GM19463 (cell line): ENCODE data around the gene TOPORS.
A peak's percentile ranks its signal among the peaks of the same experiment; 100 is the strongest.
"Not testable (repeated sequence)": the region's sequence is repeated elsewhere in the genome, so short reads cannot be mapped to it uniquely, and the experiment has no call there.

Experiments
- ATAC-seq: cut with Tn5 transposase; IDR thresholded peaks from one replicate; pipeline ENCODE4 v1.9.1; 2021; ENCODE audit warnings: mild to moderate bottlenecking, moderate library complexity; ENCODE audit not compliant: unreplicated experiment

The TOPORS gene

DNA sequence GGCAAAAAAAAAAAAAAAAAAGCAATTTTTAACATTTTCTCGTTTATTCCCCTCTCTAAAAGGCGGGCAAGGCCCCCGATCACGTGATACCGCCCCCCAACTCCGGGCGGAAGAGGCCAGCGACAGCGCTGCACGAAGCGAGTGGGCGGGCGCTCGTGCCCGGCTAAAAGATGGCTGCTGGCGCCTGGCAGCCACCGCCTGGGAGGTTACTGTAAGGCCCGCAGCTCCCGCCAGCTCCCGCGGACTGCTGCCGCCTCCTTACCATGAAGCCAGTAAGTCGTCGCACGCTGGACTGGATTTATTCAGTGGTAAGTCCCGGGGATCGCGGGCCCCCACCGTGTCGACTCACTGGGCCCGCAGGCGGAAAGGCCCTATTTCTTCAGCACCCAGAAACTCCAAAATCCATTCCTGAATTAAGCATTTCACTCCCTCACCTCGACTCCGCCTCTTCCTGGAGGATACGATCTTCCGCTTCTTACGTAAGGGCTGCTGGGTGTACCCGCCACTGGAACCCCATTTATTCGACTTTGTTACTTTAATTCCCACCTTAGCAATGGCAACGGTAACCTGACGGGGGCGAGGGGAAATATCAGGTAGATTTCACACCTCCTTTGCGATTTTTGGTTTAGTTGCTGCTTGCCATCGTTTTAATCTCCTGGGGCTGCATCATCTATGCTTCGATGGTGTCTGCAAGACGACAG, at the start of gene TOPORS, which contains the start of gene SMIM27:
TSS of gene TOPORS (minus strand) at position 415 of the 701 bp plus-strand sequence. CDS start at position 265, 150 bp downstream.
TSS of gene SMIM27 (plus strand) at position 156 of the 701 bp plus-strand sequence. CDS start at position 264, 108 bp downstream.
- peak; percentile 76 for ATAC-seq

DNA sequence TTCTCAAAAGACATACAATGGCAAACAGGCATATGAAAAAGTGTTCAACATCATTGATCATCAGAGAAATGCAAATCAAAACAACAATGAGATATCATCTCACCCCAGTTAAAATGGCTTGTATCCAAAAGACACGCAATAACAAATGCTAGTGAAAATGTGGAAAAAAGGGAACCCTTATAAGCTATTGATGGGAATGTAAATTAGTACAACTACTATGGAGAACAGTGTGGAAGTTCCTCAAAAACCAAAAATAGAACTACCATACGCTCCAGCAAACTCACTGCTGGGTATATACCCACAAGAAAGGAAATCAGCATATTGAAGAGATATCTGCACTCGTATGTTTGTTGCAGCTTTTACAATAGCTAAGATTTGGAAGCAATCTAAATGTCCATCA, 46.6 kb upstream of the TOPORS start:
- ATAC-seq: not testable (repeated sequence)

DNA sequence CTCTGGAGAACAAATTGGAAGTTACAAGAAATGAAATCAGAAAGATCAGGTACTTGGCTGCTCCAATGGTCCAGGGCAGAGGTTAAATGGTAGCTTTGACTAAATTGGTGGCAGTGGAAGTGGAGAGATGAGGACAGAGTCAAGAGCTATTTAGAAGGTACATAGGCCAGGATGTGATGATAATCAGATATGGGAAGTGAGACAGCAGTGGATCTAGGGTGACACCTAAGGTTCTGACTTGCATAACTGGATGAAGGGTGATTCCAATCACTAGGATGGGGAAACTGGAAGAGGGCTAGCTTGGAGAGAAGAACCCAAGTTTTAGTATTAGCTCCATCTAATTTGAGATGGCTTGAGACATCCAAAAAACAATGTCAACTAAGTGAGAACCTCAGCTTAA, 44.5 kb upstream of the TOPORS start:
- no peak for ATAC-seq

DNA sequence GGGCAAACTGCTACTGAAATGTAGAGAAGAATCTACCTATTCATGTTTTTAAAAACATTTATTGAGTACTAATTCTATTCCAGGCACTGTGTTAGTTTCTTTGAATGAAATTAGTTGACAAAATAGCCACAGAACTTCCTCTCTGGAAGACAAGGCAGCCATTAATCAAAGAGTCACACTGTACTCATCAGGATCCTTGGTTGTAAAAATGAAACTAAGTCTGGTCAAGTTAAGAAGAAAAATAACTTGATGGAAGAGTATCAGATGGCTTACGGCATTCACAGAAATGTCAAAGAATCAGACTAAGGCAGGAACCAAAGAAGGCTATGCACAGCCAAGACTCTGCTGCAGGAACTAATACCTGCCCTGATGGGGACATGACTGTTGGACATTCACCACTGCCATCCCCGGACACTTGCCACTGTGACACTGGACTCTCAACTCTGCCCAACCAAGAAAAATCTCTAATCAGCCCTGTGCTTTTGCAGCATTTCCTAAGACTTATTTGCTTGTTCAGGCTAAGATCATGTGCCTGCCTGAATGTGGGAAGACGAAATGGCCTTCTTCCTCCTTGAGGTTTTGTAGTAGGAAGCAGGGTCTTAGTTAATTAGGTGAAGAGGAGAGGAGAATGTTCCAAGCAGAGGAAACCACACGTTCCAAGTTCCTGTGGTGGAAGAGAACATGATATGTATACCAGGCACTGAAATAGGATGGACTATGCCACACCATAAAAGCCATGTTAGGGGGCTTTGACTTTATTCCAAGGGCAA, 43.9 kb upstream of the TOPORS start:
- no peak for ATAC-seq

DNA sequence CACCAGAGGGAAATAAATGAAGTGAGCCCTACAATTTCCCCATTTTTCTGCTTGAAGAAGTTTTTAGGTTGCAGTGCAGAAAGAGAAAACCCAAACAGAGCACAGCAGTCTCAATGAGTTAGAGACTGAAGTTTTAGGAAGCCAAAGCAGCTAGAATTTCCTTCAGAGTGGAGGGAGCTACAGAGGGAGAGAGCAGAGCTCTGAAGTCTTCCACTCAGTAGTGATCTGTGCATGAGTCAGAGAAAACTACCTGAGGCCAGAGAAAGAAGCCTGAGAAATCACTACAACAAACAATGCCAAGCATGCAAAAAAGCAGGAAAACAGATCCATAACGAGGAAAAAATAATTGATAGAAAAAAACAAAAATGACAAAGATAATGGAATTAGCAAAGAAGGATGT, 38.5 kb upstream of the TOPORS start:
- no peak for ATAC-seq

DNA sequence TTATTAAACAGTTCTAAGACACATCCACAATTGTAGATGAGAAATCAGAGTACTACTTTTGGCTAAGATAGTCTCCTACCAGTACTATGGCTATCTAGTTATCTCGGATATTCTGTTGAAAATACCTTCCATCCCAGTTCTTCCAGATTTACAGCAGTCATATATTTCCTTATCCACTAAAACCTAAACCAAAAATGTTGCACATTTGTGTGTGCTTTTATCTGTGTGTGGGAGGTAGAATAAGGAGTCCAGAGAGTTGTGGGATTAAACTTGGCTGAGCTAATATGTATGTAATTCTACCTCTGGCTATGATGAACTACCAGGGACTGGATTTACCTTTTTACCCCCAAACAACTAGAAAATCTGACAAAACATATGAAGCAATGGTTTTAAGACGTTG, 38.1 kb upstream of the TOPORS start:
- ATAC-seq: no peak

DNA sequence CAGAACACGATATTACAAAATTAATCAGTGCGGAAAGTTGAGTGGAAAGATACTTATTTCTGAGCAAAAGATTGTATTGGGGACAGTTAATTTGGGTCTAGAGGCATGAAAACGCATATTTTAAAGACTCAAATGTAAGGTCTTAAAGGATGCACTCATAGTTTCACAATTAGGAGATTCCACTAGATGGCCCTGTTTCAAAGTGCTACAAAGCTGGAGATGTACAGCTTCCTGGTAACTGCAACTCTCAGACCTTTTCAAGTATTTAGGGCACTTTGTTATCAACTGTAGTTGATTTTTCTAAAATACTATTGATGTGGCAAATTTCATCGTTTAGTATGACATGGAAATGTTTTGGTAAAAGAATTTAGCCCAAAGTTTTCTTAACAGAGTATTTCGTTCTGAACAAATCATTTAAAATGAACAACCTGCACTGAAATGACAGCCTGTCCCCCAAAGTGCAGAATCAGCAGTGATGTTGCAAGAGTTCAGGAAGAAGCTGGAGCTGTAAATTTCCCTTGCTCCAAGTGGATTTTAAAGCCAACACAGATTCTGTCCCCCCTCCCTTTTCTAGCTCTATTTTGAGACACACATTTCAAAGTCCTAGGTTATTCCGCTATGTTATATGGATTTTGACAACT, 36.8 kb upstream of the TOPORS start:
- ATAC-seq: peak; percentile 42

DNA sequence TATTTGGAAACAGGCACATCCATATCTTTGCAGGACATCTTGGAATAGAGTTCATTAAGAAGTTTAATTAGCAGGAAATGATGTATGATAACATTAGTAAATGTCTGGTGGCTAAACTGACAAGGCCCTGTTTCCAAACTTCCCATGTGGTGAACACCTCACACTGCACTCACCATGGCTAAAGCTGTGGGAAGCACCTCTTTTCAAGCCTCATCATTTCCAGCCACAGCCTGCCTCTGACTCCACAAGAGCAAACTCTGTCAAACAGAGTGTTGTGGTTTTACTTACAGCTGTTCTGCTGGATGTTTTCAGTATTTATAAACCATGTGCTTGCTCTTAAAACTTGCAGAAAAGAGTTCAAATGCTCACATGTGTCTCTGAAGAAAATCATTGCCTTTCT, 35.5 kb upstream of the TOPORS start:
- ATAC-seq: peak; percentile 80

DNA sequence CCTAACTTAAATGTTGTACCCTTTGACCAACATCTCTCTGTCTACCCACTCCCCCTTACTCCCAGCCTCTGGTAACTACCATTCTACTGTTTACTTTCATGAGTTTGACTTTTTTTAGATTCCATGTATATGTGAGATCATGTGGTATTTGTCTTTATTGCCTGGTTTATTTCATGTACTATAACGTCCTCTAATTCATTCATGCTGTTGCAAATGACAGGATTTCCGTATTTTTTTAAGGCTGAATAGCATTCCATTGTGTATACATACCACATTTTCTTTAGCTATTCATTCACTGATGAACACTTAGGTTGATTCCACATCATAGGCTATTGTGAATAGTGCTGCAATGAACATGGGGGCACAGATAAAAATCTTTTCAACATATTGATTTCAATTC, 32.4 kb upstream of the TOPORS start:
- no peak for ATAC-seq

DNA sequence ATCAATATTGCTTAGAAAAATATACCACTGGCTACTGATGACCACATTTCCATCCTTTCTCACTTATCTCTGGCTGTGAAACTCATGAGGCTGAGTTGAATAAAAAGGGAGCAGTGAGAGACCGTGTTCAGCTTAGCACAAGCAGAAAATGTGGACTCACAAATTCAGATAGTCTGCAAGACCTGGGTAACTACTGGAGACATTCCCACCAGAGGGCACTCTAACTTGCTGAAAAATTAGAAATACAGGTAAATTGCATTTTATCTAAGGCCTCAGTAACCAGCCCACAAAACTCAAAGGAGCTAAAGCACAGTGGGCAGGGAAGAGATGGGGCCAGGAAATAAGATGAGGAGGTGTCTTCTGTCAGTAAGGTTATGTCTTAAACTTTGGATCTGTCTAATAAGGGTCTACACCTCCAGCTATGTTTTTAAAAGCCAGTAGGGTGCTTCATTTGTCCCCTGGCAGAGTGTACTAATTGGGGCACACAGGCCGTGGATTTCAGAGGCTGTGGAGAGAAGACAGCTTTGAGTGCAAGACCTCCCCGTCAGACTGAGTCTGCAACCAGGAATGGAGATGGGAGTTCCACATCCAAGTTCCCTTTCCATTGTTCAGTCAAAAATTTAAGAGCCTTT, 29.2 kb upstream of the TOPORS start:
- ATAC-seq: no peak

DNA sequence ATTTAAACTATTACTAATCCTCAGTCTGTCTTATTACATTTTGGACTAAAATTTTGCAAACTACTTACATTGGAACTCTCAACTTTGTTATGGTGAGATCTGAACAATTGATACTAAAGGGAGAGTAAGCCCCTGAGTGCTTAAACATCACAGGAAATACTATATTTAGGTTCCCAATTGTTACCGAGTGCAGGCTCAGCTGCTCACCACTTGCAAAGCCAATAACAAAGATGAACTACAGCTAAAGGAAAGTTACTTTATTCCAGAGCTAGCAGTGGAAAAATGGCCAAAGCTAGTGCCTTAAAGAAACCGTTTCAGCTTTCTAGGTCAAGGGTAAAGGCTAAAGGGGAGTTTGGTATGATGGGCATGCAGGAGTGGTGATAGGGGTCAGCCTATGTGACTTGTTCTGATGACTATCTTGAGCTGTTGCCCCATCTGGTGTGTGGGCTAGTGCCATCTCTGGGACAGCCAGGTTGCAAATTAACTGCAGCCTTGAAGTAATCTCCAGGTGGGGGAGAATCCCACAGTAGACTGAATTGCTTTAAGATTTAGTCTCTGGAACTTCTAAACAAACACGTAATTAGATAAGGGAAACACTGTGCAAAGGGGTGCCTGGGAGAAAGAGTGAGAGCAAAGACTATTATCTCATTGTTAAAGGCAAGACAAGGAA, 28.4 kb upstream of the TOPORS start:
- ATAC-seq: no peak

DNA sequence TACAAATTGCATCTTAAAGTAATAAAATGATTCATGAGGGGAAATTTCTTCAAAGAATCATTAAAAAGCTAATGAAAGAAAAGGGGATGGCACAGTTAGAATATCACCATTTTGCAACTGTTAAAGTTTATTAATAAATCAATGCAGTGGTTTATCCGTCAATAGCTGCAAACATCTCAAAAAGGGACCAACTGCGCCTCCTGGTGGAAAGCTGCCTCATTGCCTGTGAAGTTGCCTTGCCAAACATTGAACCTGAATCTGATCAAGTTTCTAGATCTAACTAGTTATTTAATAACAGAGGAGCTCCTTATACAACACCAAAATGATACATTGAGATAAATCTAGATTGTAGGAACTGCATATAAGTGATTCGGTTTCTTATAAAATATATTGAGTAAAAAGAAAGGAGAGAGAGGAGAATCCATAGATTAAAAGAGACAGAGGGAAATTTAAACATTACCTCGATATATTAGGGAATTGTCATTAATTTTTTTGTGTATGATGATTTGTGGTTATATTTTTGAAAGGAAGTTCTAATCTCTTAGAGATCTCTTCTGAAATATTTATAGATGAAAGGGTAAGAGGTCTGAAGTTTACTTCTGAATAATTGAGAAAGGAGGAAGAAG, 27.4 kb upstream of the TOPORS start:
- ATAC-seq: peak; percentile 56

DNA sequence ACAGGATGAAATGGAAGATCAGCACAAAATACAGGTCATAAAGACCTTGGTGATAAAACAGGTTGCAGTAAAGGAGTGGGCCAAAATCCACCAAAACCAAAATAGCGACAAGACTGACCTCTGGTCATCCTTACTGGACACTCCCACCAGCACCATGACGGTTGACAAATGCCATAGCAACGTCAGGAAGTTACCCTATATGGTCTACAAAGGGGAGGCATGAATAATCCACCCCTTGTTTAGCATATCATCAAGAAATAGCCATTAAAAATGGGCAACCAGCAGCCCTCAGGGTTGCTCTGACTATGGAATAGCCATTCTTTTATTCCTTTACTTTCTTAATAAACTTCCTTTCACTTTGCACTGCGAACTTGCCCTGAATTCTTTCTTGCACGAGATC, 26.6 kb upstream of the TOPORS start:
- no peak for ATAC-seq

DNA sequence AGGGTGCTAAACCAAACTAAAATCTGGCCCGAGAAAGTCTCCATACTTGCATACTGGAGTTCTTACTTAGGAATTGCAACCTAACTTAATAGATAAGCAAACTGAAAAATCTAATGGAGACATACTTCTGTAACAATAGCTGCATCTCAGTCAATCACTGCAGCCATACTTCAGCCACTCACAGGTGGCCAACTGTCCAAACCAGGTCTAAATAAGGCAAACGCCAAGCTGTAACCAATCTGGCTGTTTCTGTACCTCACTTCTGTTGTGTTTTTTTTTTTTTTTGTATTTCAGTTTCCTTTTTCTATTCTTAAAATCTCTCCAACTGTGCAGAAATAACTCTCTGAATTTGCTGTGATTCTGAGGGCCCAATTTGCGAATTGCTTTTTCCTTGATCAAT, 24.9 kb upstream of the TOPORS start:
- ATAC-seq: no peak

DNA sequence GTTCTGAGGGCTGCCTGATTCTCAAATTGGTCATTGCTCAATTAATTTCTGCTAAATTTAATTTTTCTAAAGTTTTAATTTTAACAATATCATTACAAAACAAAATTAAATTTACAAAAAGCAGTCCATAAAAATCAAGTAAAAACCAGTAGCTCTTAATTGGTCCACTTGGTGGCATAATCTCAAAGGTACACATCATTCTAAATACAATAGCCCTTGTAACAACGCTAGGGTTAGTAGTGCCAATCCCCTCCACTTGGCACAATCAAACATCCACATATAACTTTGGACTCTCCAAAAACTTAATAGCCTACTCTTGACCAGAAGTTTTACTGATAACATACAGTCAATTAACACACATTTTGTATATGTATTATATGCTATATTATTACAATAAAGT, 22.5 kb upstream of the TOPORS start:
- ATAC-seq: no peak

DNA sequence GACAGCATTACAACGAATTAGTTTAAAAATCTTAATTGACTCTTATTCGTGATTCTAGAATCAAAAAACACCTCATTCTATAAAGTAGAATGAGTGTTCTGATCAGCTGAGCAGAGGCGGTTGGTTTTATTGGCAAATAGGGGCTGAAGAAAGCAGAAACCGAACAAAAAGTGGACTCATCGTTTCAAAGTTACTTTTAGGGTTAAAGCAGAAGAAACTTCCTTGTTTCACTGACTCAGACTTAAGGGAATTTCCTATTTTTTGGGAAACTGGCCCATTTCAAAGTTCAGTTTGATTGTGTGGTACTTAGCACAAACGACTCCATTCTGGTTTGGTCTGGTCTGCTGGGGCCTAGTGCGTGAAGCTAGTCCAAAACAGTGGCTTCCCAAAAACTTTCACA, 21.4 kb upstream of the TOPORS start:
- no peak for ATAC-seq

DNA sequence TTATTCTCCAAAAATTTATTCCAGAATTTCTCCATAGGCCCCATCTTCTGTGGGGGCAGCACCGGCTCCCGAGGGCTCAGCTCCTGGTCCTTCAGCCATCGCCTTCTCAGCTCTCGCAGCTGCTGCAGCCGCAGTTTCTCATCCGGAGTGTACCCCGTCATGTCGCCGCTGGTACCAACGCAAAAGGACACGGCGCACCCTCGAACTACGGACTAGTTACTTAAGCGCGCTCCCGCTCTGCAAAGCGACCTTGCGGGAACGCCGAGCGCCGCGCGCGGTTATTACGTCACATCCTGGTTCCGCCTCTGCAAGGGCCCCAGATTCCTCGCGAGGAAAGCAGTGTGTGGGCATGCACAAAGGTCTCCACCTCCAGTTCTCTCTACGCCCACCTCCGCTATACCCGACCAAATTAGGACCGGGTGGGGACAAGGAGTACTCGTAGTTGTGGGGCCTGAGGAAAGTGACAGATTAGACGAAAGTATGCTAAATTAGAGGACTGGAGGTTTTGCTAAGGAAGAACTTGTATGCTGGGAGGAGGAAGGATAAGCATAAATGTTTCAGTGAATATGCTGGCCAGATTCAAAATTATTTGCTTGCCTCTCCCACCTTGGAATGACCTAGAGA, 20.6 kb upstream of the TOPORS start, which contains the start of gene NDUFB6:
TSS of gene NDUFB6 (minus strand) at position 260 of the 624 bp plus-strand sequence. CDS start at position 161, 99 bp downstream.
- ATAC-seq: peak; percentile 81

DNA sequence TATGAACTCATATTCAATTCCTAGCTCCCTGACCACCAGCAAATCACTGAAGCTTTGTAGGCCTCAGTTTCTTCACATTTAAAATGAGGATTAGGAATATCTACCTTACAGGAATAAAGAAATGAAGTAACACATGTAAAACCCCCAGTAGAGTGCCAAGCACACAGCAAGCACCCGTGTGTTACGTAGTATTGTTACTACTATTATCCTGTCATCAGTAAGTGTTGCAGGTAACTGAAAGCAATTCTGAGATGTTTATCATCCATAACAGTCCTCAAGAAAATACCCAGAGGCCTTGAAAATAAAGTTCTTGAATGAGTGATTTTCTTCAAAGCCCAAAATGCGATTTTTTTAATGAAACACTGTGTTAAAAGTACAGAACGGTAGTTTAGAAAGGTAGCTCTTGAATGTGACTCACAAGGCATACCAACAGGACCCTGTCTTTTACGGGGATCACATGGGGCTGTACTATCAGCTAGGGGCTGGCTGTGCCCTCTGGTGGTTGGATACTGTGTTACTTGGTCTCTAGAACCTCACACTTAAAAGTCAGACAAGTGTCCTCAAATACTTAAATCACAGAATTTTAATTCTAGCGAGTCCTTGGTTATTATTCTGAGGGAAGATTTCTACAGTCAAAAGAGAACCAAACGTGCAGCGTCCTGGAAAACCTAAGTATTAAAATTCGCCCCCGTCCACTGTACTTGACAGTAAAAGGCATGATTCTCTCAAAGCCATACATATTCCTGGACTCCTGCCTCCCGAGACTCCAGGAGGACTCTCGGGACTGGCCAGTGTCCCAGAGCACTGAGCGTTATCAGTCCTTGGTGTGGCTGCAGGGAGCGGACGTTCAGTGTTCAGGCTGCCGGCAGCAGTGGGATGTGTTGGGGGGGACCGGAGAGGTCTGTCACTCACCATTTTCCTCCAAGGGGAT, 19.8 kb upstream of the TOPORS start:
- peak; percentile 83 for ATAC-seq

DNA sequence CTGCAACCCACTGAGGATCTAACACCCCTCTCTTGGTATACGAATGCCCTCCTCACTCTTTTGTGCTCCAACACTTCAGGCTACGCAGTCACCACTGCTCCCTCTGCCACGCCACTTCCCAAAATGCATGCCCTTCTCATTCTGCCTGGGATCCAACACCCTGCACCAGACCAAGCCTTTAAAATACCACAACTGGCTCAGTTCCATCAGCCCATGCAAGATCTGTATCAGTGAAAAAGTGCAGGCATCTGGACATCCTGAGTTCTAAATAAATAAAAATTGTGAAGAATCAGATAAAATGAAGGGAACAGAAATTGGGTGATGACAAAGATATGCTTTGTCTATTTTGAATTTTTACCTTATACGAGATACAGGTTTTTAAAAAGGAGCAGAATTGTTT, 17.9 kb upstream of the TOPORS start:
- no peak for ATAC-seq
